HL-60/S4 treated with phorbol 12-myristate 13-acetate at 8.2 ng/mL for 4 days and 3 days (cell line): Measurements from ENCODE around the gene FNTB.

Source experiments
- in situ Hi-C: fragments of 300-500 bp; cut with MboI; formaldehyde crosslinking; loops from 2 replicates; pipeline ENCODE4 v1.15.0; 2022; ENCODE audit warnings: low sequenced_read_pairs

Gene FNTB

GRCh38 chr14:65044596-65044959 lies 57.9 kb downstream of the FNTB start:
- in situ Hi-C loops = no loop called here

- in situ Hi-C loops = no loop called here
Measured at GRCh38 chr14:65045006-65045405, 58.3 kb downstream of the FNTB start.

GRCh38 chr14:65045709-65046108 lies 59.0 kb downstream of the FNTB start:
- in situ Hi-C loops = no loop called here

- in situ Hi-C loops = no loop called here
Measured at GRCh38 chr14:65052832-65053231, 66.1 kb downstream of the FNTB start.

GRCh38 chr14:65053466-65053865 lies 66.8 kb downstream of the FNTB start:
- in situ Hi-C loops = no loop called here

- in situ Hi-C loops = no loop called here
Measured at GRCh38 chr14:65054471-65055085, 67.9 kb downstream of the FNTB start.

GRCh38 chr14:65057695-65058094 lies 71.0 kb downstream of the FNTB start:
- in situ Hi-C loops = no loop called here

GRCh38 chr14:65062096-65063075 lies 75.7 kb downstream of the FNTB start:
- in situ Hi-C loops = no loop called here

GRCh38 chr14:65065719-65066118 lies 79.0 kb downstream of the FNTB start:
- in situ Hi-C loops = no loop called here

- in situ Hi-C loops = no loop called here
Measured at GRCh38 chr14:65069874-65070413, 83.2 kb downstream of the FNTB start.

GRCh38 chr14:65070471-65070976 lies 83.8 kb downstream of the FNTB start:
- in situ Hi-C loops = no loop called here

GRCh38 chr14:65071544-65071943 lies 84.8 kb downstream of the FNTB start:
- in situ Hi-C loops = no loop called here

GRCh38 chr14:65072256-65072655 lies 85.6 kb downstream of the FNTB start:
- in situ Hi-C loops = no loop called here

GRCh38 chr14:65072937-65073336 lies 86.2 kb downstream of the FNTB start:
- in situ Hi-C loops = no loop called here

- in situ Hi-C loops = no loop called here
Measured at GRCh38 chr14:65073605-65074201, 87.0 kb downstream of the FNTB start.

GRCh38 chr14:65074449-65075150 lies 87.9 kb downstream of the FNTB start:
- in situ Hi-C loops = no loop called here

- in situ Hi-C loops = no loop called here
Measured at GRCh38 chr14:65075628-65076325, 89.1 kb downstream of the FNTB start.

GRCh38 chr14:65077318-65077717 lies 90.6 kb downstream of the FNTB start:
- in situ Hi-C loops = no loop called here

GRCh38 chr14:65079201-65079600 lies 92.5 kb downstream of the FNTB start:
- in situ Hi-C loops = no loop called here

- in situ Hi-C loops = no loop called here
Measured at GRCh38 chr14:65079768-65080167, 93.1 kb downstream of the FNTB start.
